HEK293 (cell line): ENCODE data around the gene PRR3.

Source experiments
- CTCF ChIP-seq: fragments of 450-650 bp; formaldehyde crosslinking; IDR thresholded peaks from 2 replicates; pipeline ENCODE4 v1.5.1; 2016; ENCODE audit warnings: missing biosample characterization, missing genetic modification characterization
- PATZ1 ChIP-seq: fragments of 450-650 bp; formaldehyde crosslinking; IDR thresholded peaks from 2 replicates; pipeline ENCODE4 v1.5.1; 2016; ENCODE audit warnings: missing biosample characterization, missing genetic modification characterization
- ZBTB17 ChIP-seq: fragments of 450-650 bp; formaldehyde crosslinking; IDR thresholded peaks from 2 replicates; pipeline ENCODE4 v1.5.1; 2016; ENCODE audit warnings: missing biosample characterization, missing genetic modification characterization
- ZNF121 ChIP-seq: fragments of 450-650 bp; formaldehyde crosslinking; IDR thresholded peaks from 2 replicates; pipeline ENCODE4 v1.5.1; 2016; ENCODE audit warnings: missing biosample characterization, missing genetic modification characterization
- ZNF140 ChIP-seq: fragments of 450-650 bp; formaldehyde crosslinking; IDR thresholded peaks from 2 replicates; pipeline ENCODE4 v1.5.1; 2016; ENCODE audit warnings: missing biosample characterization, missing genetic modification characterization
- ZNF366 ChIP-seq: fragments of 450-650 bp; formaldehyde crosslinking; conservative IDR thresholded peaks from 2 replicates; pipeline ENCODE4 v1.5.1; 2016; ENCODE audit warnings: missing biosample characterization, missing genetic modification characterization

GRCh38 chr6:30520522-30520921 lies 36.6 kb upstream of the PRR3 start:
- no peak for TF ChIP-seq CTCF
- TF ChIP-seq ZNF366 (tag by site-specific recombination), result no peak
- no peak for TF ChIP-seq ZNF121
- no peak for TF ChIP-seq ZNF140 (tag by site-specific recombination)
- TF ChIP-seq PATZ1, result no peak
- TF ChIP-seq ZBTB17 (tag by site-specific recombination), result no peak
